Left hindlimb (tissue), 1 donor: ENCODE measurements around the gene RILPL2.
A peak's percentile ranks its signal among the peaks of the same experiment; 100 is the strongest.
"Not testable (repeated sequence)": the region's sequence is repeated elsewhere in the genome, so short reads cannot be mapped to it uniquely, and the experiment has no call there.

Experiments
- DNase-seq: peaks from one replicate; pipeline ENCODE4 v3.0.0-alpha.2; 2018

The RILPL2 gene

GRCh38 chr12:123436017-123436964 lies at the start of gene RILPL2:
RILPL2 (minus strand) TSS chr12:123436684; CDS start chr12:123436420, 264 bp downstream.
- peak; percentile 90 for DNase-seq

- DNase-seq, result no peak
These were observed 49.3 kb upstream of the RILPL2 start for GRCh38 chr12:123485756-123486155.

DNA sequence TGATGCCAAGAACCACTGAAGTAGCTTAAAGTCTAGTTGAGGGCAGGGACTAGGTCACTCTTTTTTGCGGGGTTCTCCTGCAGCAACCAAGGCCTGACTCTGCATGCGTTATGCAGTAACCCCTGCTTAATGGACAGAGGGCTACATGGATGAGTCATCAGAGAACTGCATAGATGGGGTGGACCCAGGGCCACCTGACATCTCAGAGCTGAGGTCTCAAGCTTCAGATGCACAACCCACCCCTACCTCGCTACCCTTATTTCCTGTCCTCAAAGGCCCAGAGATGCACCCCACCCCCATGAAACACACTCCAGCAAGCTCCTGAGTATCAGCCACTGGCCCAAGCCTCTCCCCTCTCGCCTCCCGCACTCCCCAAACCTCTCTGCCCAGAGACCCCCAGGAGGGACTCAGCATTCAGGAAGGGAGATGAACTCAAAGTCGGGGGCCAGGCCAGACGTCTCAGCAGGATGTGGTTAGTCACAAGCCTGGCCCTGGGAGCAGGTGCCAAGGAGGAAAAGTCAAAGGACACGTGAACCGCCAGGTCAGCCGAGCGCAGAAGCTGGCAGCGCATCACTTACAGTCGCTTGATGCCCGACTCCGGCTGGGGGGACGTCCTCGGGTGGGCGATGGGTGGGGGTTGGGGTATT lies 47.2 kb upstream of the RILPL2 start:
- no peak for DNase-seq

- DNase-seq, result no peak
These were observed 46.4 kb upstream of the RILPL2 start for GRCh38 chr12:123482876-123483275.

- not testable (repeated sequence) for DNase-seq
These were observed 44.8 kb upstream of the RILPL2 start for GRCh38 chr12:123481251-123481650.

GRCh38 chr12:123479442-123480180 lies 43.1 kb upstream of the RILPL2 start:
- DNase-seq, result peak; percentile 36

DNA sequence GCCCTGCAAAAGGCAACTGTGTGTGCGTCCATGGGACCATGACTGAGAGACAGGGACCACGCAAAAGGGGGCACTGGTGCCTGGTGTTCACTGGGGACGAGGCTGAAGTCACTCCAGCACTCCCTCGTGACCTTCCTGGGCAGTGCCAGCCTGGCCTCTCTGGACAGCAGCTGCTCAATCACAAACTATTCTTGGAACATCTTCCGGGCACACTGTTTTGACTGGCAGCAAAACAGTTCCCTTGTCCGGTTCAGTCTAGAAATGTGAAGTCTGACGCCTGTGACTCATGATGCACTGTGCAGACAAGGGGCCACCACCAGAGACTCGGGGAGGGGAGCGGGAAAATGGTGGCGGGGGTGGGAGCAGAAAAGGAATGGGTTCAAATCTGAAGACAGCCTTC lies 42.3 kb upstream of the RILPL2 start:
- DNase-seq, result peak; percentile 53

DNA sequence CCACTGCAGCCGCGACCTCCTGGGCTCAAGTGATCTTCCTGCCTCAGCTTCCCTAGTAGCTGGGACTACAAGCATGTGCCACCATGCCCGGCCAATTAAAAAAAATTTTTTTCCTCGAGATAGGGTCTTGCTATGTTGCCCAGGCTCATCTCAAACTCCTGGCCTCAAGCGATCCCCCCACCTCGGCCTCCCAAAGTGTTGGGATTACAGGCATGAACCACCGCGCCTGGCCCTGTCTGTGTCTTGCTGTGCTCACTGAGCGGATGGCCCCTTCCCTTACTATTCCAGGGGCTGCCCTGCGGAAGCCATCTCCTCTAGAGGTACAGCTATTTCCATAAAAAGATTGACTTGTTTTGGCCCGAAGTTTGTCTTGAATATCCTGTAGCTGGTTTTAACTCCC lies 41.6 kb upstream of the RILPL2 start:
- DNase-seq, result no peak

DNA sequence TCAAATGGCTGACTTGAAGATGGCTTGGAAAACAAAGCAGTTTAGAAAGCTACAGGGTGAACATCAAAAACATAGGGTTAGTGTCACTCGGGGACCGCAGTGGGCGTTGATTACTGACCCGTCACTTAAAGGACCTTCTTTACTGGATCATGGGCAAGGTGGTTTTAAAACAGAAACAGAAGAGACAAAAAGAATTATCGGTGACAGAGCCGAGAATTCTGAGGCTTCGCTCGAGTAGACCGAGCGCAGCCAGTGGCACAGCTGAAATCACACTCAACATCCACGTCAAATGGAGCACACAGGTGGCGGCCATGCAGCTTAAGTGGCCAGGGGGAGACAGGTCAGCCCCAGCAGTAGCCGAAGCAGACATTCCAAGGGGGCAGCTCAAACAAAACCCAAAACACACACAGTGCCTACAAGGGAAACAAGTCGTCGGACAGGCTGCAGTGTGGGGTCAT lies 38.8 kb upstream of the RILPL2 start:
- DNase-seq, result no peak

DNA sequence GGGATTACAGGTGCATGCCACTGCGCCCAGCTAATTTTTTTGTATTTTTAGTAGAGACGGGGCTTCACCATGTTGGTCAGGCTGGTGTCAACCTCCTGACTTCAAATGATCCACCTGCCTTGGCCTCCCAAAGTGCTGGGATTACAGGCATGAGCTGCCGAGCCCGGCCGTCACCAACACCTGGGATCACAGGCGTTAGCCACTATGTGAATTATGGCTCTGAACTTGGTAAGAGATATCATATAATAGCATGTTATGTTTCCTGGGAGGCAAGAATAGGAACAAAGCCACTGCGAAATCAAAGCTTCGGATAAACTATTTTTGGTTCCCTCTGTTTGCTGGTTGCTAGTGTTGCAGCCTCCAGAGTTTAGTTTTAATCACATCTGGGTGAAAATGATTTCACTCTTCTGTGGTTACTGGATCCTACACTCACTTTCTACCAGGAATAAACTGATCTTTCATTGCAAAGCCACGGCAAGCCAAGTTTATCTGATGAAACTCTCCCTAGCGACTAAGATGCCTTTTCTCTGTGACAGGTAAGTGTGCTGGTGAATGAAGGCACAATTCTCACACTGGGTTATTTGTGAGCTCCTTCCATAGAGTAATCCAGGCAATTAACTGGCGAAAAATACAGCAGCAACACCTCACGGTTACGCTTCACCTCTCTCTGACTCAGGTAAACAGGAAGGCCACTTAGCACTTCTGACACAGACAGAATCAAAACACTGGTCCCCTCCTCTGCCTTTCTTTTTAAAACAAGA lies 38.2 kb upstream of the RILPL2 start:
- no peak for DNase-seq

DNA sequence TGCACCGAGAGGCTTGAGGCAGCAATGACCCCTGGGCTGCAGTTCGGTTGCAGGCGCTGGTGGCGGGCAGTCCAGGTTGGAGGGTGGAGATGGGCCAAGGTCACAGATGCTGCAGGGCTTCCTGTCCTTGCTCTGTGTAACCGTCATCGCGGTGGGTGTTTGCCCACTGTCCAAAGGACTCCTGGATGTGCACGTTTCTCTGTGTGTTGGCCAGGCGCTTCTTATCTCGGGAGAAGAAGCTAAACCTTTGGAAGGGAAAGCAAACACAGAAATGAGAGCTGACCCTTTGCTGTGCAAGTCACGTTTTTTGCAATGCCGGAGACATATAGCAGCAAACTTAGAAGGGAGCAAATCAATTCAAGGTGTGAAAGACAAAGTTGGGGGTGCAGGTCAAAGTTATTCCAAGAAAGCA lies 36.0 kb upstream of the RILPL2 start:
- DNase-seq, result peak; percentile 14

- DNase-seq, result peak; percentile 27
These were observed 35.0 kb upstream of the RILPL2 start for GRCh38 chr12:123471374-123472068.

DNA sequence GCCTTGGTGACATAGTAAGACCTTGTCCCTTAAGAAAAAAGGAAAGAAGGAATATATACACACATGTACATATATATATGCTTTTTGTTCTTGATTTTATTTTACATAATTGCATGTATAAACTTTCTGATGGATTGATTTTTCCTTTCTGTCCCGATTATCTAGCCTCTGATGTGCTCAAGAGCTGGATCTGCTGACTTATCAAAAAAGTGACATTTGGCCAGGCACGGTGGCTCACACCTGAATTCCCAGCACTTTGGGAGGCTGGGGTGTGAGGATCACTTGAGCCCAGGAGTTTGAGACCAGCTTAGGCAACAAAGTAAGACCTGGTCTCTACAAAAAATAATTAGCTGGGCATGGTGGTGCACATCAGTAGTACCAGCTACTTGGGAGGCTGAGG lies 33.5 kb upstream of the RILPL2 start:
- peak; percentile 1 for DNase-seq

DNA sequence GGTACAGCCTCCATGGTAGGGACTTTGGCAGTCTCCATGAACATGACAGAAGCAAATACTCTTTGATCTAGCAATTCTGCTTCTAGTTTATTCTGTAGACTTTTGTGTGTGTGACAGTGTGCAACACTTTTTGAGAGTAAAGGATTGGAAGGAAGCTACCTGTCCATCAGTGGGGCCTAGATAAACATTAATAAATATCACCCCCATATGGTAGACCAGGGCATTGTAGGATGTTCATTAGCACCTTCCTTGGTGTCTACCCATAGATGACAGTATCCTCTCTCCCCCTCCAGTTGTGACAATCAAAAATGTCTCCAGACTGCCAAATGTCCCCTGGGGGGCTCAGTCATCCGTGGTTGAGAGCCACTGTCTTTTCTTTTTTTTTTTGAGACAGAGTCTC lies 32.3 kb upstream of the RILPL2 start:
- DNase-seq, result peak; percentile 2

DNA sequence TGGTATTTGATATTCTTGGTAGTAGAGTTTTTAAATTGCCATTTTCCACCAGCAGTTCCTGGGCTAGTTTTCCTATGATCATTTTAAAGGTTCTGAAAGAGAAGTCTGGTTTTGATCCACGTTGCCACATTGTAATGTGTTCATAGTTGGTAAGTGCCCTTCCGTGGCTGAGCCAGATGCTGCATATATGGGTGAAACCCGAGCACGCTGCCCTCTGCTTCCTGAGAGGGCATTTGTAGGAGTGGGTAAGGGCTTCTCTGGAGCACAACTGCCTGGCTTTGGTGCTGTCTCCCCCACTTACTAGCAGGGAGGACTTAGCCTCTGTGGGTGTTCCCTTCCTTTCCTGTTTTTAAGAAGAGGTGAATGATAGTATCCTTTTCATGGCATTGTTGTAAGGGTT lies 28.6 kb upstream of the RILPL2 start:
- DNase-seq, result no peak

- peak; percentile 0 for DNase-seq
These were observed 26.7 kb upstream of the RILPL2 start for GRCh38 chr12:123463174-123463573.

- DNase-seq, result peak; percentile 89
These were observed 21.7 kb upstream of the RILPL2 start, which contains the start of gene SNRNP35 for GRCh38 chr12:123457980-123458779. SNRNP35 (plus strand) TSS chr12:123458139; CDS start chr12:123465541, 7,402 bp downstream.

DNA sequence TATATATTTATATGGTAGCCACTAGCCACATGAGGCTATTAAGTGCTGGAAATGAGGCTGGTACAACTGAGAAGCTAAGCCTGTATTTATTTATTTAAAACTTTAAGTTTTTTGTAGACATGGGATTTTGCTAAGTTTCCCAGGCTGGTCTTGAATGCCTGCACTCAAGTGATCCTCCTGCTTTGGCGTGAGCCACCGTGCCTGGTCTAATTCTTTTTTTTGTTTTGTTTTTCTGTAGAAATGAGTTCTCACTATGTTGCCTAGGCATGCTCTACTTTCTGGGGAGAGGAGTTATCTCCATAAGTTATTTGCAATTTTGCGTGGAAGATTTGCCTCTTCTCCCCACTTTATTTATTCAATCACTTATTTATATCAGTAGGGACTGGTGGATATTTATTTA lies 16.7 kb upstream of the RILPL2 start:
- DNase-seq, result no peak

GRCh38 chr12:123452276-123452550 lies 15.7 kb upstream of the RILPL2 start:
- not testable (repeated sequence) for DNase-seq

DNA sequence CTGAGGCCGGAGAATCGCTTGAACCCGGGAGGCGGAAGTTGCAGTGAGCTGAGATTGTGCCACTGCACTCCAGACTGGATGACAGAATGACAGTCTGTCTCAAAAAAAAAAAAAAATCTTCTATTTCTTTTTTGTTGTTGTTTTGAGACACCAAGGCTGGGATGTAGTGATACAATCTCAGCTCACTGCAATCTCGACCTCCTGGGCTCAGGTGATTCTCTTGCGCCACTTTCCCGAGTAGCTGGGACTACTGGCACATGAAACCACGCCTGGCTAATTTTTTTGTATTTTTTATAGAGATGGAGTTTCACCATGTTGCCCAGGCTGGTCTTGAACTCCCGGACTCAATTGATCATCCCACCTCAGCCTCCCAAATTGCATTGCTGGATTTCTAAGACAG lies 14.2 kb upstream of the RILPL2 start:
- no peak for DNase-seq

DNA sequence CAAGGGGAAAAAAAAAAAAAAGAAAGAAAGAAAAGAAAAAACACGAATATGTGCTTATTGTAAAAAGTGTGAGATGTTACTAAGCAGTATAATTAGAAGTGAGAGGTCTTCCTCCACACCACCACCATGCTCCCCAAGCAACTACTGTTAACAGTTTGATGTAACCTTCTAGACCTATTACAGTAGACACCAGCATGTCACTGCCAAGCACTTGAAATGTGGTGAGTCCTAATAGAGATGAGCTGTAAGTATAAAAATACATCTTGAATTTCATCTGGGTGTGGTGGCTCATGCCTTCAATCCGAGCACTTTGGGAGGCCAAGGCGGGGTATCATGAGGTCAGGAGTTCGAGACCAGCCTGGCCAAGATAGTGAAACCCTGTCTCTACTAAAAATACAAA lies 13.4 kb upstream of the RILPL2 start:
- no peak for DNase-seq
